Central memory CD8-positive, alpha-beta T cell (primary cell): Measurements from ENCODE around the gene ADAMTS13.

ENCODE experiments used
- ATAC-seq: fragments of 150-1000 bp; cut with Tn5 transposase; replicated peaks from 2 replicates; pipeline ENCODE4 v1.10.0; 2022; ENCODE audit warnings: mild to moderate bottlenecking, moderate FRiP score, moderate number of reproducible peaks; ENCODE audit not compliant: poor library complexity, severe bottlenecking; ENCODE audit errors: extremely low read depth
- DNase-seq, 2 donors: peaks; one replicate each; pipeline ENCODE4 v3.0.0; 2021; ENCODE audit warnings: low spot score in 2 of 2
- H3K27ac Mint-ChIP-seq: one replicate; pipeline ENCODE4 v1.8.0; 2022; ENCODE audit warnings: low read depth, mild to moderate bottlenecking, moderate library complexity, mixed read lengths
- H3K27me3 Mint-ChIP-seq: one replicate; pipeline ENCODE4 v1.8.0; 2022; ENCODE audit warnings: mixed read lengths
- H3K36me3 Mint-ChIP-seq: one replicate; pipeline ENCODE4 v1.8.0; 2022; ENCODE audit warnings: mild to moderate bottlenecking, moderate library complexity, mixed read lengths; ENCODE audit not compliant: insufficient read depth
- H3K4me1 Mint-ChIP-seq: one replicate; pipeline ENCODE4 v1.8.0; 2022; ENCODE audit warnings: mixed read lengths
- H3K4me3 Mint-ChIP-seq: one replicate; pipeline ENCODE4 v1.8.0; 2022; ENCODE audit warnings: mild to moderate bottlenecking, moderate library complexity, mixed read lengths
- H3K9me3 Mint-ChIP-seq: one replicate; pipeline ENCODE4 v1.8.0; 2022; ENCODE audit warnings: mixed read lengths

The ADAMTS13 gene

GRCh38 chr9:133473743-133474142, 51.6 kb downstream of the ADAMTS13 start:
- Mint-ChIP-seq H3K4me3 (no peak overlapping the region), H3K36me3 (peaks cover 3% of the 10 kb centered on the region), H3K27ac (no peak overlapping the region), H3K4me1 (no peaks in the 10 kb centered on the region), H3K27me3 (no peaks in the 10 kb centered on the region), H3K9me3 (no peaks in the 10 kb centered on the region)
- ATAC-seq (no peak), DNase-seq (no peak)

- ATAC-seq (no peak), DNase-seq (no peak)
- Mint-ChIP-seq H3K27me3 (no peaks in the 10 kb centered on the region), H3K4me1 (peaks cover 1% of the 10 kb centered on the region), H3K36me3 (peaks cover 3% of the 10 kb centered on the region), H3K4me3 (no peak overlapping the region), H3K27ac (no peak overlapping the region), H3K9me3 (no peaks in the 10 kb centered on the region)
These were observed 52.0 kb downstream of the ADAMTS13 start for GRCh38 chr9:133474215-133474614.

DNA sequence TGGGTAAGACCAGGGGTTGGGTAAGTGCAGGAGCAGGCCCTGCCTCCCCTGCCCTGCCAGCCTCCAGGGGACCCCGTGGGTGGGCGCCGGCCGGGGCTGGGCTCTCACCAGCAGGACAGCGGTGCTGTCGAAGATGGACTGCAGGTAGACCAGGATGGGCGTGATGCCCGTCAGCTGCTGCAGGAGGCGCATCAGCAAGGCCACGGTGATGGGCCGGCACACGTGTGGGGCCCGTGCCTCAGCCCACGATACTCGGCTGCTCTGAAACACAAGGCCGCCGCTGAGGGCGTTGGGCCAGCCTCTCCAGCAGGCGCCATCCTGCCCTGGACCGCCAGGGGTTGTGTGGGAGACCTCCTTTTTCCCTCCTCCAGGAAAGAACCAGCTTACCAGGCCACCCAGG, 52.7 kb downstream of the ADAMTS13 start:
- DNase-seq (no peak), ATAC-seq (no peak)
- H3K36me3 Mint-ChIP-seq, result peaks cover 3% of the 10 kb centered on the region
- no peaks in the 10 kb centered on the region for H3K9me3 Mint-ChIP-seq
- peaks cover 8% of the 10 kb centered on the region for H3K4me1 Mint-ChIP-seq
- H3K4me3 Mint-ChIP-seq, result no peak overlapping the region
- H3K27me3 Mint-ChIP-seq, result no peaks in the 10 kb centered on the region
- no peak overlapping the region for H3K27ac Mint-ChIP-seq

DNA sequence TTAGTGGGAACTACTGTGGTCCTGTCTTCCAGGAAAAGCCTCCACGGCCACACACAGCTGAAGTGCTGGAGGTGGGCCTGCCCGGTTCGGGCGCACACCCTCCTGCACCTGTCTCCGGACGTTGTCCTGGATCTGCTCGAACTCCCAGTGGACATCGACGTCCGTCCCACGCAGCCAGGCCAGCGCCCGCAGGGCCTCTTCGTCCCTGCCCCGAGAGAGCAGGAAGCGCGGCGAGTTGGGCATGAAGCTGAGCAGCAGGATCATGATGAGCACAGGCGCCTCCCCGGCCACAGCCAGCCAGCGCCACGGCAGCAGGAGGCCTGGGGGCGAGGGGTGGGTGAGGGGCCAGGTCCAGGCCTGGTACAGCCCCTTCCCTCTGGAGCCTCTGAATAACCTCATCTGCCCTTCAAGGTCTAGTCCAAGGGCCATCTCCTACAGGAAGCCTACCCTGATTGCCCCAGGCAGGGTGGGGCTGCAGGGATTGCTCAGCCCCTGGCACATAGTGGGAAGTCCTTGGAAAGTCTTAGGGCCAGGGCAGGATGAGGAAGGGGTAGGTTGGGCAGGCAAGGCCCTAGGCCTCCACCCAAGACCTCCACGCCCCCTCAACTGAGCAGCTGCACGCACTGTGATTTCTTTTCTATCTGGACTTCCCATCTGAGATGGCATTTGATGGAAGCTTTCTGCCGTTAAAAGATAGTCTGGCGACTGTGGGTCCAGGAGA, 53.3 kb downstream of the ADAMTS13 start:
- no peak overlapping the region for H3K27ac Mint-ChIP-seq
- H3K9me3 Mint-ChIP-seq, result no peaks in the 10 kb centered on the region
- H3K36me3 Mint-ChIP-seq, result peaks cover 2% of the 10 kb centered on the region
- peaks cover 11% of the 10 kb centered on the region for H3K4me1 Mint-ChIP-seq
- no peaks in the 10 kb centered on the region for H3K27me3 Mint-ChIP-seq
- H3K4me3 Mint-ChIP-seq, result no peak overlapping the region
- DNase-seq (no peak), ATAC-seq (no peak)

DNA sequence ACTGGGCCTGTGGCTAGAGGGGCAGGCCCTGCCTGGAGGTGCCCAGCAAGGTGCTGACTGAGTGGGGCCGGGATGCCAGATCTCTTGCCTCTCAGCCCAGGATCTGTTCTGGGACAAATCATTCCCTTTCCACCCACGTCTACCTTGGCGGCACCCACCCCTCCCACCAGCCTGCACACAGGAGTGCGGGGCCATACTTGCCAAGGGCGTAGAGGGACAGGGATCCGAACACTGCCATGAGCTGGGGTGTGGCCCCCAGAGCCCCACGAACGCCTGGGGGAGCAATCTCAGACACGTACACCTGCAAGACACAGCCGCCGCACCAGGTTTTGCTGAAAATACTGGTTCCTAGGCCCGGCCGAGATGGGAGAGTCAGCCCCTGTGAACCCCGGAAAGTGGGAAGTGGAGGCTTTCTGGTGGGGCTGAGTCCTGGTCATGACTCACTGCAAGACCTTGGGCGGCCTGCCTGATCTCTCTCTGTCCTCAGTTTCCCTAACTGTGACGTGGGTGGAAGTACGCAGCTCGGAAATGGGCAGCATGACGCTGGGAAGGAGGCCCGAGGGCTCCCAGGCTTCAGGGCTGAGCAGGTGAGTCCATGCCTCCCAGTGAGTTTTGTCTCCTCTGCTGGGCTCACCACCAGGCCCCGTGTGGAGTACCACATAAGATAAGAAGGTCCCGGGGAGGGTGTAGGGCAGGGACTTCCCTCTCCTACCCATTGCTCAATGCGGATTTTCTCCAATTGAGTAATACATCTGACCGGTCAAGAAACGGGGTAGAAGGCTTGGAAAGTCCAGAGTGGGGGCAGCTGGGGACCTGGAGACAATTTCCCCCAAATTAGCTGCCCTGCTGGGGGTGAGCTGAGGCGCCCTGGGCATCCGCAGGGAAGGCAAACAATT, 54.1 kb downstream of the ADAMTS13 start:
- Mint-ChIP-seq H3K27me3 (no peaks in the 10 kb centered on the region), H3K9me3 (no peaks in the 10 kb centered on the region), H3K27ac (no peak overlapping the region), H3K36me3 (peaks cover 2% of the 10 kb centered on the region), H3K4me1 (peaks cover 11% of the 10 kb centered on the region), H3K4me3 (no peak overlapping the region)
- DNase-seq (no peak), ATAC-seq (no peak)

DNA sequence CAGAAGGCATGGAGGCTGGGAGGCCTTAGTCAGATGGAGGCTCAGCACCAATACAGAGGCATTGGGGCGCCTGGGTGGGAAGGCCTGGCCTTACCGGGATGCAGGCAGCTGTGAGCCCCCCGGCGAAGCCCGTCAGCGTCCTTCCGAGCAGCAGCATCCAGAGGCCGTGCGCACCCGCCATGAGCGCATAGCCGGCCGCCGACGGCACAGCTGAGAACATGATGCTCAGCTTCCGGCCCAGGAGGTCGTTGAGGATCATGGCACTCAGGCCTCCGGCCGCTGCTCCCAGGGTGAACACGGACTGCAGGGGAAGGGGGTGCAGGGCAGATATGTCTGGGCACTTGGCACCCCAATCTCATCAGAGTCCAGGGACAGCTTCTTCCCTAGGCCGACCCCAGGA, 54.8 kb downstream of the ADAMTS13 start:
- Mint-ChIP-seq H3K27me3 (no peaks in the 10 kb centered on the region), H3K4me1 (peaks cover 11% of the 10 kb centered on the region), H3K4me3 (no peak overlapping the region), H3K9me3 (no peaks in the 10 kb centered on the region), H3K27ac (no peak overlapping the region), H3K36me3 (peaks cover 2% of the 10 kb centered on the region)
- no peak for ATAC-seq
- DNase-seq, result no peak

GRCh38 chr9:133477461-133477860, 55.3 kb downstream of the ADAMTS13 start:
- no peak for ATAC-seq
- Mint-ChIP-seq H3K36me3 (peaks cover 2% of the 10 kb centered on the region), H3K9me3 (no peaks in the 10 kb centered on the region), H3K4me1 (peaks cover 11% of the 10 kb centered on the region), H3K4me3 (no peak overlapping the region), H3K27me3 (no peaks in the 10 kb centered on the region), H3K27ac (no peak overlapping the region)
- no peak for DNase-seq

DNA sequence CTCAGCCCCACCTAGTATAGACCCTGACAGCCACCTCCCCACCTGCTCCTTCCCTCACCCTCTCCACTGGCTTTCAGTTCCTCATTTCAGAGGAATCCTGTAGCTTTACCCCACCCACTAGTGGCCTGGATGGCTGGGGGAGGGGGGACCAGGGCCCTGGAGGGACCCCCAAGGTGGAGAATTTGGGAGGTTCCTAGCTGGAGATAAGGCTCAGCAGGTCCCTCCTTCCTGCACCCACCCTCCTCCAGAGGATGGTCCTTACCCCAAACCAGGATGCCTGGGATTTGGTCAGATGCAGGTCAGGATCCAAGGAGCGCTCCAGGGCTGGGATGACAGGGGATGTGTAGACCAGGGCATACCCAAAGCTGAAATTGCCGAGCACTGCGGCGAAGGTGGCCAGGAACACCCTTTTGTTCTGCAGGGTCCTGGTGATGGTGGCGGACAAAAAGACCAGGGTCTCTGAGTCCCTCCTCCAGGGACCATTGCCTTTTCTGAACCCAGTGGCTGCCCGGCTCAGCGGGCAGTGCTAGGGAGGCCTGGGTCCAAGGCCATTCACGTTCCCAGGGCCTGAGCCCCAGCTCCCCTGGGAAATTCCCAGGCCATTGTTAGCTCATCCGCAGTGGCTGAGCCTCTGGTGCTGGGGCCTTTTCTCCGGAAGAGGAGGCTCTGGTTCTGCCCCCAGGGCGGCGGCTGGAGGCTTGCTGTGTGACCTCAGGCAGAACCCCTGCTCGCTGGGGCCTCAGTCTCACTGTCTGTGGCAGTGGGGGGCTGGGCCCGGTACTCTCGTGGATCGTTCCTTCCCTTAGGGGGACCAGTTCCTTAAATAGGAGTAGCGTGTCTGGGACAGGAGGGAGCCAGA, 56.1 kb downstream of the ADAMTS13 start:
- Mint-ChIP-seq H3K36me3 (peaks cover 2% of the 10 kb centered on the region), H3K4me3 (peak overlapping the region; percentile 66), H3K9me3 (no peaks in the 10 kb centered on the region), H3K27ac (no peak overlapping the region), H3K27me3 (no peaks in the 10 kb centered on the region), H3K4me1 (peaks cover 11% of the 10 kb centered on the region)
- DNase-seq, result no peak
- peak; percentile 30 for ATAC-seq

GRCh38 chr9:133478851-133479711, 56.9 kb downstream of the ADAMTS13 start, which contains the start of gene SLC2A6:
TSS of gene SLC2A6 (minus strand) at chr9:133479099. CDS start at chr9:133479059, 40 bp downstream.
- ATAC-seq, result peak; percentile 95
- peaks cover 2% of the 10 kb centered on the region for H3K36me3 Mint-ChIP-seq
- peak within 1 kb of the TSS; percentile 32 for H3K27ac Mint-ChIP-seq
- no peaks in the 10 kb centered on the region for H3K9me3 Mint-ChIP-seq
- H3K4me3 Mint-ChIP-seq, result peak within 1 kb of the TSS; percentile 66
- no peaks in the 10 kb centered on the region for H3K27me3 Mint-ChIP-seq
- H3K4me1 Mint-ChIP-seq, result peaks cover 11% of the 10 kb centered on the region
- peak; percentile 60 to 69 for DNase-seq

DNA sequence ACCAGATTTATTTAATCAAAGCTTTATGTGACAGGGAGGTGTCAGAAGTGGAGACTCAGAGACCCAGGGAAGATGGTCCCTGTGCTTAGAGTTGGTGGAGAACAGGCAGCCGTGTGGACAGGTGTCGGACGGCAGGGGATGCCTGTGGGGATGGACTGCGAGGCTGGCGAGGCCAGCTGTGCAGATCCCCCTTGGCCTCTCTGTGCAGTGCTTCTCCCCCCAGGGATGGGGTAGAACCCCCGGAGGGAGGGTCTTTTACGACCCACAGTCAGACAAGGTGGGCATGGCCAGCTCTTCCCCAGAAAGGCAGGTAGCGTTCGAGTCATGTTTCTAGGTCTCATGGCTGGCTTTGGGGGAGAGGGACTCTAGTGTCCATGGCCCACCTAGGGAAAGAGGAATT, 61.4 kb downstream of the ADAMTS13 start:
- peaks cover 2% of the 10 kb centered on the region for H3K36me3 Mint-ChIP-seq
- H3K27me3 Mint-ChIP-seq, result no peaks in the 10 kb centered on the region

DNA sequence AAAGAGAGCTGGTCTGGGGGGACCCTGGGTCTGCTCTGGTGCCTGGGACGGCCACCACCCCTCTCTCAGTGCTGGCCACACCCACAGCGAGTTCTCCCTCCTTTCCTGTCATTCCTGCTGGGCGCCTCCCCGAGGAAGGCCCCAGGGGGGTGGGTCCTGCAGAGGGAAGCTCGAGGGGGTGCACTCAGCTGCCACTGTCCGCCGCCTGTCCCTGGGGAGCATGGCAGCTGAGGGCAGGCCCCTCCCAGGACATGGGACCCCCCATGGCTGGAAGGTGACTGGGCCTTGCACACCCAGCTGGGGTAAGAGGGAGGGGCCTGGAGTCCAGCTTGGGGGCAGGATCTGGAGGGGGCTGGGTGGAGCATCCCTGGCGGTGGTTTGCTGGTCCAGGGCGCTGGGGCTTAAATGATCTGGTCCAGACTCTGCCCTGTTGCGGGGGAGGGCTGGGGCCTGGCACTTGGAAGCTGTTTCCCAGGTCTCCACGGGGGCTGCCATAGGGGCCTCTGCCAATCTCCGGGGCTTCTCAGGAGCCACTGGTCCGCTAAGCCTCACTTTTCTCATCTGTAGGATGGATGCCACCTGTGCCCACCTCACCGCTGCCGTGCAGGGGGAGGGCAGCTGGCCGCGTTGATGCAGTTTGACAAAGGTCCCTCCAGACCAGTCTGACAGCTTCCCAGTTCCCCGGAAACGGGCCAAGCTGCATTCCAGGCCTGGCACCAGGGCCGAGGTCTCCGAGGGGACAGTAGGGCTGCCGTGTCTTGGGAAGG, 62.7 kb downstream of the ADAMTS13 start:
- Mint-ChIP-seq H3K27ac (no peak overlapping the region), H3K9me3 (no peaks in the 10 kb centered on the region), H3K36me3 (peaks cover 2% of the 10 kb centered on the region), H3K4me1 (peaks cover 4% of the 10 kb centered on the region), H3K27me3 (peaks cover 9% of the 10 kb centered on the region), H3K4me3 (no peak overlapping the region)
- DNase-seq (no peak), ATAC-seq (no peak)

More for the DNA sequence above, 61.4 kb downstream of the ADAMTS13 start:
- ATAC-seq (no peak), DNase-seq (no peak)
- no peak overlapping the region for H3K4me3 Mint-ChIP-seq
- no peak overlapping the region for H3K27ac Mint-ChIP-seq
- H3K9me3 Mint-ChIP-seq, result no peaks in the 10 kb centered on the region
- peaks cover 11% of the 10 kb centered on the region for H3K4me1 Mint-ChIP-seq
